ENCODE measurements around the gene RGS3.

The RGS3 gene

DNA sequence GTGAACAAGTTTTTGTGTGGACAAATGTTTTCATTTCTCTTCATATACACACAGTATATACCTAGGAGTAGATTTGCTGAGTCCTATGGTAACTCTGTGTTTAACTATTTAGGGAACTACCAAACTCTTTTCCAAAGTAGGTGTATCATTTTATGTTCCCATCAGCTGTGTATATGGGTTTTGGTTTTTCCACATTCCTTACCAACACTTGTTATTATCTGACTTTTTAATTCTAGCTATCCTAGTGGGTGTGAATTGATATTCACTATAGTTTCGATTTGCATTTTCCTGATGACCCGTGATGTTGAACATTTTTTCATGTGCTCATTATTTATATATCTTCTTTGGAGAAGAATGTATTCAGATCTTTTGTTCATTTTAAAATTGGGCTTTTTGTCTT is 3.7 kb downstream of the RGS3 start:
- DNase-seq: no peak

DNA sequence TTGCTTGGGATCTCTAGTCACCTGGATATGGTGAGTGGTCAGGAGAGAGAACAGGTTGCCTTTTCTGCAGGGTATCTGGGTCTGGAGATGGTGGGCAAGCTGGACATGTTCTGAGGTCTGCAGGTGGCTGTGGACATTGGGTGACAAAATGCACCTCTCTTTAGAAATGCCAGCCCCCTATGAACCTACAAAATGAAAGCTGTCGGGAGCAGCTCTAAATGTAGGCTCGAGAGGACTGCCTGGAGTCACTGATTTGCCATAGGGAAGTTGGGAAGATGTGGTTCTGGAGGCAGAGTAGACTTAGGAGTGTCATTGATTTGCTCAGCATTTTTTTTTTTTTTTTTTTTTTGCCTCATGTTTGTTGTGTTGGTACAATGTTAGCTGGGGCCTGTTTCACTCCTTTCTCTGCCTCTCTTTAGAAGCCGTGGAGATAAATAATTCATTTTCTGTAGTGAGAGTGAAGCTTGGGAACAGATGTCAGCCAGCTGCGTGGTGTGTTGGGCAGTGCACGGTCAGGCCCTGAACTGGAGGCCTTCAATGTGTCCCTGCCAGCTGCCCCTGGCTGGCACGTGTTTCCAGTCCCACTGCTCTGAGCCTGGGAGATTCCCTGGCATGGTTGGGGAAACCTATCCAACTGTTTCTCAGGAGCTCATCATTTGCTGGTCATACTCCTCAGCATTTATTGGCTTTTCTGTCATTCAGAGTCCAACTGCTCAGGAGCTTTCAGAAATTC is 5.4 kb downstream of the RGS3 start:
- no peak for DNase-seq

DNA sequence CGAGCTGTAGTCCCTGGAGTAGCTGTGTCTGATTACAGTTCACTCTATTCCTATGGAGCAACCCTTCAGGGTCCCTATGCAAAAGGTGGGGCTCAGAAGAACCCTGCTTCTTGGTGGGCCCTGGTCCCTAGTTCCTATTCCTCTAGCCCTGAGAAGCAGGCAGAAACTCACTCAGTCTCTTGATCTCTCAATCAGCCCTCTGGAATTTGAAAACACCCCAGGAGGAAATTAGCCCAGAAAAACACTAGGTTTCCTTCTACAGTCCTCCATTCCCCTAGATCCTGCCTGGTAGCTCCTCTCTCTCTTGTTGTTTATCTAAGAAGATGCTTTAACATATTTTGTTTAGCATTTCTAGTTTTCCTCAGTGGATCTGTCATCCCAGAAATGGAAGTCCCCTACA is 7.6 kb downstream of the RGS3 start:
- DNase-seq: no peak

DNA sequence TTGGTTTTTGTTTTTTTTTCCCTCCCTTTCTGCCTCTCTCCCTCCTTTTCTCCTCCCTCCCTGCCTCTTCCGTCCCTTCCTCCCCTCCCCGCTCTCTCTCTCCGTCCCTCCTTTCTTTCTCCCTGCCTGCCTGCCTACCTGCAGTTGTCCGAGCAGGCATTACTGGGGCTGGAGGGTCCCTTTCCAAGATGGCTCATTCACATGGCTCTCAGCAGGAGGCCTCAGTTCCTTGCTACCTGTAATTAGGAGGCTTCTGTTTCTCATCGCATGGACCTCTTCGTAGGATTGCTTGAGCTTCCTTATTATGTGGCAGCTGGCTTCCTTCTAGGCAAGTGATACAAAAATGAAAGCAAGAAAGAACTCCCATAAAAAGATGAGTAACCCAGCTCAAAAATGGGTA is 8.0 kb downstream of the RGS3 start:
- no peak for DNase-seq

DNA sequence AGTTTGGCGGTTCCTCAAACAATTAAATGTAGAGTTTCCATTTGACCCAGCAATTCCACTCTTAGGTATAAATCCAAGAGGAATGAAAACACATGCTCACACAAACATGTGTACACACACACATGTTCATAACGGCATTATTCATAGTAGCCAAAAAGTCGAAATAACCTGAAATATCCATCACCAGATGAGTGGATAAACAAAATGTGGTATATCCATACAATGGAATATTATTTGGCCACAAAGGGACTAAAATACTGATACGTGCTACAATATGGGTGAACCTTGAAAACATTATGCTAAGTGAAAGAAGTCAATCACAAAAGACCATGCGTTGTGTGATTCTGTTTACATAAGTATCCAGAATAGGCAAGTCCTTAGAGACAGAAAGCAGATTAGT is 8.7 kb downstream of the RGS3 start:
- DNase-seq: no peak

DNA sequence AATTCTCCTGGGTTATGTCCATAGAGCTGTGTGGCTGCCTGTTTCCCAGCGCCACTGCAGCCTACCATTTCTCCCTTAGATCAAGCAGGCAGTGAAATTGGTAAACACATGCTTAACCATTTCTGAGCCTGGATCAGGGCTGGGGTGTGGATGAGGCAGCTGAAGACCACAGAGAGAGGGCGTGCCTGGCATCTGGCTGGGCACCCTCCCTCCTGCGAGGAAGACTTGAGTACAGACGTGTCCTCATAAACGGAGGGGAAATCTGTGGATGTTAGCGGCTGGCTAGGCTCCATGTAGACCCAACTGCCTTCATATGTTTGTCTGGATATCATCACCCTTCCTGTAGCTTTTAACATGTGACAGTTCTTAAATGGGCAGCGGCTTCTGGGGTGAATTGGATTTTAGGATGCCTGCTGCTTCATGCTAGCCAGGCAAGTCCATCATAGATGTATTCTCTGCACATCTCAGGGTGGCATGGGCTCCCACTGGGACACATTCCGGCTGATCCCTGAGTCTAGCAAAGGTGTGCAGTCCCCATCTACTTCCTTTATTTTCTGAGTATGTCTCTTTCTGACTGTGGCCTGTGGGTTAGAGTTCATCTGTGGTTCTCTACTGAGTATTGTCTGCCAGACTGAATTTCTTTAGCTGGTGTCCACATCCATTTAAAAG is 11.0 kb downstream of the RGS3 start:
- peak; percentile 18 for DNase-seq

DNA sequence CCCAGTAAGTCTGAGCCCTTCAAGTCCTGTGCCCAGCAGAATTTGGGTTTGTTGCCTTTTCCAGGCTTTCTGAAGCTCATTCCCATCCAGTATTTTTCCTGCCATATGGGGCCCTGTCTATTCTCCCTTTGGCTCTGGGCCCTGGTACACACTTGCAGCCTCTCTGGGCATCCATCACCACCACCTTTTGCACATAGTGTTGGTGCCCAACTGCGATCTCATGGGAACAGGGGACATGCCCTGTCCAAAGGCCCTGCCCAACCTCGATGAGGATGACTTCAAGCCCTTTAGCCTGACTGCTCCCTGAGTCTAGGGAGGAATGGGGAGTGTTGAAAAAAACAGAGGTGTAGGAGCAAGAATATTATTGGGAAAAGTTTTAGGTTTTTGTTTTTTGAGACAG is 11.5 kb downstream of the RGS3 start:
- DNase-seq: no peak

DNA sequence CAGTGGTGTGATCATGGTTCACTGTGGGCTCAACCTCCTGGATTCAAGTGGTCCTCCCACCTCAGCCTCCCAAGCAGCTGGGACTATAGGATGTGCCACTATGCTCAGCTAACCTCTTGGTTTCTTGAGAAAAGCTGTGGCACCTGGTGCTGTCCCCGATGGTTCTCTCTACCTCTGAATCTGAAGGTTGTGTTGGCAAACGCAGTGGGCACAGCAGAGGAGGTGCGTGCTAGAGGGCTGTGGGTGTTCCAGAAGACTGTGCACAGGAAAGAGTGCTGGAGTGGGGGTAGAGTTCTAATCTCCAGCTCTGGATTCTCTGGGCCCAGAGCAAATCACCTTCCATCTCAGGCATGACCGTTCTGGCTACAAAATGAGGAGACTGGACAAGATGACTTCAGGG is 12.5 kb downstream of the RGS3 start:
- no peak for DNase-seq

DNA sequence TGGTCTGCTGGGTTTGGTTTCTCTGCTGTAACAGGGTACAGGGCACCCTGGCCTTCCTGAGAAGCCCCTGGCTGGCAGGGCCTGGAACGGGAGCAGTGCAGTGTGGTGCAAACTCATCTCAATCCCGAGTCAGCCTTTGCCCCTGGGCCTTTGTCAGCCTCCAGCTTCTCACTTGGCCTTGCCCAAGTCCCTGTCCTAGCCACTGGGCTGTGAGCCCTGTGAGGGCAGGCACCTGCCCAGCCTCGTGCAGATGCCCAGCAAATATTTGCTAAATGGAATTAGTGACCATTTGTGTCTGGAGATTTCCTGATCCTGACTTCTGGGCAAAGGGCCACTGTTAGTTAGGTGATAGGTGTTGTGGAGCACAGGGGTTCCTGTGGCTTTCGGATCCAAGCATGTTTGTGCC is 13.0 kb downstream of the RGS3 start:
- no peak for DNase-seq

DNA sequence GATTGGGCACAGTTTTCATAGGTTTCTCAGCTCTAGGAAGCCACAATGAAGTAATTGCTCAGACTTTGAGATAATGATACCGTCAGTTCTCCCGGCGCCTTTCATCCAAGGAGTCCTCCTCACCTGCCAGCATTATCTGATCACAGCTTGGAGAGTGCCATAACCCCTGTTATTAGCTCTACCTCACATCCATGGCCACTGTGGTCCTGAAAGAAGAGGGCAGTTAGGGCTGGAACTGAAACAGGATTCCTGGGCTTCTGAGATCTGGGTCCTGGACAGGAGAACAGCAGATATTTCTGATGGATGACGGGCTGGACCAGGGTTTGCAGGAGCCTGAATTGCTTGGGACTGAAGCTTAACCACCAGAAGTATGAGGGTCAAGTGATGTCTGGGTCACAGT is 13.5 kb downstream of the RGS3 start:
- no peak for DNase-seq

DNA sequence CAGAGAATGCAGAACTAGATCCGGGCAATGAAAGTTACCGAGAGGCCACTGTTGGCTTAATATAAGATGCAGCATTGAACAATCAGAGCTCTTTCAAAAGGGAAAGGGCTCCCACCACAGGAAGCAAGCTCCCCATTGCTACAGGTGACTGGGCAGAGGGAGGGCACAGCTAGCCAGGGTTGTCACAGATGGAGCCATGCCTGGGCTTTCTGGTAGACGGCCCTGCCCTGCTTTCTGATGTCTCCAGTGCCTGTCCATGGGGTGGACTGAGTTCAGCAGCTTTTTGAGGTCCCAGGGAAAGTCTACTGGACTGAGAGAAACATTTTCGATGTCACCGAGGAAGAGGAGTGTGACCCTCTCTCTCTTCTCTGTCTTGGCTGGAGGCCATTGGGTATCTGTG is 14.1 kb downstream of the RGS3 start:
- DNase-seq: no peak

DNA sequence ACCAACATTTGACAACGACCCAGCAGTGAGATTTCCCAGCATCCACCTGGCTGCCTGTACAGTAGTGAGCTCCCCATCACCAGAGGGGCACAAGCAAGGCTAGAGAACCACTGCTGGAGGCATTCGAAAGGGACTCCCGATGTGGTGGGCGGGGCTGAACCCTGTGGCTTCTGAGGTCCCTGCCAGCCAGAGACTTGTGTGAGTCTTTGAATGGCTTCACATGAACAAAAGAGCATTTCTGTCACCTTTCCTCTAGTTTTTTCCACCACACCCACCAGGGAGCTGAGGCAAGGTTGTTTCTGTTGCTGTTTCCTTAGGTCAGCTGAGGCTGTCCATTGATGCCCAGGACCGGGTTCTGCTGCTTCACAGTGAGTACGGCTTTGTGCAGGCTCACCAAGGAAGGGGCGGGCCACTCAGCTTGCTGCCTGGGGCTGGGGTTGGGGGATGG is 15.7 kb downstream of the RGS3 start:
- no peak for DNase-seq

DNA sequence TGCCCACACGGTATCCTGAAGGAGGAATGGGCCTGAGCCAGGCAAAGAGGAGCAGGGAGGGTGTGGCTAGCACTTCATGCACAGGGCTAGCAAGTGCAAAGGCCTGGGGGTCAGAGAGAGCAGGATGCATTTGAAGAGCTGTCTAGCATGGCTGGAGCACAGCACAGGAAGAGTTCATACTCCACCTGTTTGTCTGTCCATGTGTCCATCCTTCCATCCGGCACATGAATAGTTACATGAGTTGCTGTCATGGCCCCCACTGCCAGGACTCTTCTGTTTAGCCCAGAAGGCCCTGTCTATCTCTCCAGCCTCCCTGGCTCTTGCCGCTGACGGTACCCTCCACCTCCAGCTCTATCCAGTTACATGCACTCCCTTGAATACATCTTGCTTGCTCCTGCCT is 17.1 kb downstream of the RGS3 start:
- no peak for DNase-seq

DNA sequence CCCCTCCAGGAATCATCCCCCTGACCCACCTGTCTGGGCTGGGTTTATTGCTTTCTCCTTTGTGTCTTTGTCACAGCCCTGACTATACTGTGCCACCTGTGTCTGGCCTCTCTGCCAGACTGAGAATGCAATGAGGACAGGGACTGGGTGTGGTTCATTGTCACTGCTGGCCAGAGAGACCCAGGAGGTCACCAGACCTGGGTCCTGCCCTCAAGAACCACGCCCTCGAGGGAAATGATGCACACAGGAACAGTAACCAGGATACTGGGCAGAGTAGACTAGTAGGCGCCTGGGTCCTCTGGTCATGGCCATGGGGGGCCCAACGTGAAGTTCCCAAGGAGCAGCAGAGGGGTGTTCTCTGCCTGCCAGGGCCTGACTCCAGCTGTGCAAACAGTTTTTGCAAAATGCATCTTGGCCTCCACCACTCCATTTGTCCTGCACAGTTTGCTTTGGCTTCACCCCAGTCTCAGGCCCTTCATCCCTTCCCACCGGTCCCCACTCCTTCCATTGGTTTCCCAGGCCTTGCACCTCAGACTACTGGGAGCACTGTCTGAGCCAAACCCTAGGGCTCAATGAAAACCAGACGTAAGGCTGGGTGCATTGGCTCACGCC is 17.8 kb downstream of the RGS3 start:
- DNase-seq: peak; percentile 32

DNA sequence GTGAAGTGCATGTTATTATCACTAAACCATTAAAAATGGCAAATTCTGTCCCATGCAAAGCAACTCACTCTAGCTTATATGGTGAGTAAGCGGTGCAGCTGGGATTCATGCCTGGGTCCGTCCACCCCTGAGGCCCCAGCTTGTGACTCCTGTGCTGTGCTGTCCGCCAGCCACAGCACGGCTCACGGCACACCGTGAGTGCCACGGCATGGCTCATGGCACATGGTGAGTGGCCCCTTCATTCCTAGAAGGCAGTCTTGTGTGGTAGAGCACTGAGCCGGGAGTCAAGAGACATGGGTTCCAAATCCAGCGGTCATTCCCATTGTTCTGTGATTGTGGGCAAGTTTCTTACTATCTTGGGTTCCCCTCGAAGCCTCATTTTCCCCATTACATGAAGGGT is 18.8 kb downstream of the RGS3 start:
- DNase-seq: peak; percentile 26

DNA sequence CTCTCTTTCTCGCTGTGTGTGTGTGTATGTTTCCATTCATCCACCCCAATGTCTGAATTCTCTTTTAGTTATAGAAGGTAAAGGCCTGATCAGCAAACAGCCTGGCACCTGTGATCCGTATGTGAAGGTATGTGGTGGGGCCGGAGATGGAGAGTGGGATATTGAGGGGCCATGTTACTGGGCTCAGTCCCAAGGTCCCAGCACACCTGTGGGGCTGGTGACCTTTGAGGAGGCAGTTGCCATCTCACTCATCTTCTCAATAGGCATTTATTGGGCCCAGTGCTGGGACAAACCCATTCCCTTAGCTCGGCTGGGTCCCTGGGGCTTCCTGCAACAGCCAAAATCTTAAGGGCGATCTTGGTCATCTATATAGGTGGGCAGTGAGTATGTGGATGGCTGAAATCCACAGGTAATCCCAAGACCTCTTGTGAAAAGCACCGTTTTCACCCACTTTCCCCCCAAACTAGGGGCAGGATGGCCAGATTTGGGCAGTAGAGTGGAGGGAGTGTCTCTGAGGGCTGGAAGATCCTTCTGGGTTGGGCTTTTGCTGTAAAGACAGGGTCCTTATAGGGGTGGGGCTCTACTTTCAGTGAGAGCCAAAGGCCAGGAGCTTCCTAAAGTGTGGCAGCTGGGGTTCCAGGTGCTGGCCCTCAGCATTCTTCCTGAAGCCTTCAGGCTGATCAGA is 19.6 kb downstream of the RGS3 start:
- DNase-seq: peak; percentile 41

DNA sequence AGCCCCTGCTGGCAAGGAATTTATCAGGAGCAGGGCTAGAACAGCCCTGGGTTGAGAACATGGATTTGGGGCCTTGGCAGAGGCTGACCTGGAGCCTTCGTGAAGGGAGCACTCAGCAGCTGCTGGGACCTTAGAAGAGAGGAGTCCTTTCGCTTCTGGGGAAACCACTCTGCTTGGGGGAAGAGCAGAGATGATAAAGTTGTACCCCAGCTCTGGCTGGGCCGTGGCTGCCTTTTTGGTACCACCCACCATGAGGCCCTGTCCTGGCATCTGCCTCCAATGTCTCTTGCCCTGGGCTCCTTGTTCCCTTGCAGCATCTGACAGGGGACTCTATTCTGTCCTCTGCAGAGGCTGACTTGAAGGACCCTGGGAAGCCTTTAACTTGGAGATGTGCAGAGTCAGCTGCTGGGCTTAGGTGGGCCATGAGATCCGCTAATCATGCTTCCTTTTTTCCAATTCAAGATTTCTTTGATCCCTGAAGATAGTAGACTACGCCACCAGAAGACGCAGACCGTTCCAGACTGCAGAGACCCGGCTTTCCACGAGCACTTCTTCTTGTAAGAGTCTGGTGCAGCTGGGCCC is 20.2 kb downstream of the RGS3 start:
- DNase-seq: peak; percentile 39

DNA sequence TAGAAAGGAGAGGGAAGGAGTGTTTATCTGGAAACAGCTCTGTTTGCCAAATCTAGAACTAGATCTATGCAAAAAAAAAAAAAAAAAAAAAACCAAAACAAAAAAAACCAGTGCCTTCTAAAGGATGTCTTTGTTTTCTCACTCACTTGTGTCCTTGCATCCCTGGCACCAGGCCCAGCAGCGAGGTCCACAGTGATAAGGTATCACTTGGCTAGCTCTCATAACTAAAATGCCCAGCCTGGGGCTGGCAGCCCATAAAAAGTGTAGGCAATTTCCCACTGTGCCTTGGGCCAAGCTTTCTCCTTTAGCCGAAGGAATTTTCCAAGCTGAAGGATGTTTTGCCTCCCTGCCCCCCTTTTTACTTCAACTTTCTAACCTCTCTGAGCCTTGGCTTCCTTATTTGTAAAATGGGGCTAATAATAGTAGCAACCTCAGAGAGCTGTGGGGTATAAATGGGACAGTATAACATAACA is 20.8 kb downstream of the RGS3 start:
- peak; percentile 28 for DNase-seq

DNA sequence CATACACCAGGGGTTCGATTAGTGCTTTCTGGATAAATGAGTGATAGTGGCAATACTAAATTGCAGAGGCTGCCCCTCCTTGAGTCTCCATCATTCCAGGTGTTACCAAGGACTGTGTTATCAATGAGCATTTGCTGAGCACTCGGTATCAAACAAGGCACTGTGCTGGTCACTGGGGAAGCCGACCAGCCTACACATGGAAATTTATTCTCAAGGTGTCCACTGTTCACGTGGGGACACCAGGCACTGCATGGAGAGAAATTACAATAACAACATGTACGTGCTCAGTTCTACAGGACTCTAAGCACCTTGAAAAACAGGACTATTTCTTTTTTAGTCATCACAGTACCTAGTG is 22.2 kb downstream of the RGS3 start:
- no peak for DNase-seq

DNA sequence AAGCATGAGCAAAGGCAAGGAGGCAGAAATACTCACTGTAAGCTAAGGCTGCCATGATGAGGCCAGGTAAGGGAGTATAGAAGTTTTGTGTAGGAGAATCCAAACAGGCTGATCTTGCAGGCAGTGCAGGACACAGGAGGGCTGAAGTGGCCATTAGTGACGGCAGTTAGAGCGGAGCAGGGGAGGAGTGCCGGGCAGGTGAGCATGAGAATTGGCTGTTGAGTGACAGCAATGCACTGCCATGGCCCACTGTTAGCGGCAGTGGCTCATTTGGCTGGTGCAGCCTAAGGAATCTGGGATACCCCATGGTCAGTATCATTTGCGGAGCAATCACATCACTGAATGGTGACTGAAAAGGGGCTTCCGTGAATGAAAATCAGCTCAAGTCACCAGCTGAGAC is 22.8 kb downstream of the RGS3 start:
- DNase-seq: no peak

DNA sequence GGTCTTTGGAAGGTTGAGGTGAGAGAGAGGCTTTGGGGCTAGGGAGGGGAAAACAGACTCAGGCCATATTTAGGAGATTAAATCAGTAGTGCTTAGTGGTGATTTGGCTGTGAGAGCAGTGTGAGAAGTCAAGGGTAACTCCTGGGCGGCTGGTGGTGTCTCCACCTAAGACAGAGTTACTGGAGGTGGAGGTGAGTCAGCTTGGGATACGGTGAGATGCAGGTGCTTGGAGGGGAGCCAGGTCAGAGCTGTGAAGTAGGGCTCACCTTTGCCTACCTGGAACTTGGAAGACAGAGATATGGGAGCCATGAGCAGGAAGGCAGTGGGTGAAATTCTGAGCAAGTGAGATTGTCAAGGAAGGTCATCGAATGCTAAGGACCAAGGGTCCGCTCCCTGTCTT is 24.5 kb downstream of the RGS3 start:
- DNase-seq: no peak

DNA sequence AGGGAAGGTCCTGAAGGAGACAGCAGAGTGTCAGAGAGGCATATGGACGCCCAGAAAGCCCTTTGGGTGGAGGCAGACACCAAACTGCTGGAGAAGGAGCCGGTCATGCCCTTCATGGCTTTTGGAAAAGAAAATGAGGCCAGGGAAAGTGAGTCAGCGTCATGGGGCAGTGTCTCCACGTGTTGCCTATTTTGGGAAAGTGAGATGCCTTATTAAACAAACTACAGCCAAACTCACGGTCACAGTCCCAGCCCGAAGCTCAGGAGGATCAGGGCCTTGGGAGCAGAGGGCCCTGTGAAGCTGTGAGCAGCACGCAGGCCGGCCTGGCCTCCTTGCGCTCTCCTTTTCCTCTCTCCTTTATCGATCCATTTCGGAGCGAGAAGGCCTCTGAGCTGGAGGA is 25.0 kb downstream of the RGS3 start:
- no peak for DNase-seq

DNA sequence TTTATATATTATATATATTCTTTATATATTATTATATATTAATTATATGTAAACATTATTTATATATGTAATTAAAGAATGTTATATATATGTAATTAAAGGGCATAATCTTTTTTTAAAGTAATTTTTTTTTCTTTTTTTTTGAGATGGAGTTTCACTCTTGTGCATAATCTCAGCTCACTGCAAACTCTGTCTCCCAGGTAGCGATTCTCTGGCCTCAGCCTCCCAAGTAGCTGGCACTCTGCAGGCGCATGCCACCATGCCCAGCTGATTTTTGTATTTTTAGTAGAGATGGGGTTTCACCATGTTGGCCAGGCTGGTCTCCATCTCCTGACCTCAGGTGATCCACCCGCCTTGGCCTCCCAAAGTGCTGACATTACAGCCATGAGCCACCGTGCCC is 27.6 kb downstream of the RGS3 start:
- DNase-seq: peak; percentile 40

All from activated CD8-positive, alpha-beta memory T cell treated with anti-CD3 and anti-CD28 coated beads, Interleukin-2, amount 50 U/mL, for 48 hours (primary cell).